GM12878 (cell line): Measurements from ENCODE around the gene ZBED4. TPM values are rescaled to one million over a fixed set of nuclear protein-coding genes. Genes with fewer than 3 reads are reported as not detected.

Experiments used
- ATAC-seq: fragments of 200-7000 bp; cut with Tn5 transposase; 3 replicates; pipeline ENCODE4 v1.9.1; 2020; ENCODE audit warnings: mild to moderate bottlenecking, moderate library complexity
- BruUV-seq: library from RNA; stranded (reverse); fragments of 400-500 nt; replicated peaks from 2 replicates; lab custom pipeline; 2021; lab: Mats Ljungman, UMichigan
- CTCF ChIA-PET: fragments of 300-600 bp; sonication (Branson Sonifier 250); formaldehyde crosslinking; extraction: SDS; loops from one replicate; lab custom pipeline; 2021; ENCODE audit warnings: inconsistent platforms; lab: Yijun Ruan, JAX
- POLR2A ChIA-PET: fragments of 350-600 bp; formaldehyde crosslinking; extraction: SDS; loops from one replicate; lab custom pipeline; 2021; ENCODE audit warnings: inconsistent platforms; lab: Charles Lee
- RAD21 ChIA-PET: fragments of 300-600 bp; sonication (Branson Sonifier 250); formaldehyde crosslinking; loops from one replicate; lab custom pipeline; 2023; ENCODE audit warnings: antibody characterized with exemption; ENCODE audit not compliant: unreplicated experiment; lab: Charles Lee
- SMC1A ChIA-PET: fragments of 300-600 bp; sonication (Branson Sonifier 250); formaldehyde crosslinking; loops from one replicate; lab custom pipeline; 2023; ENCODE audit not compliant: unreplicated experiment, uncharacterized antibody; lab: Charles Lee
- DNase-seq: peaks from one replicate; pipeline ENCODE4 v3.0.0-alpha.2; 2011; ENCODE audit warnings: low read depth, low spot score
- FAIRE-seq: peaks from 3 replicates; lab custom pipeline; 2011; peaks lifted over from hg19 to GRCh38; lab: Jason Lieb, UNC
- H2AFZ ChIP-seq: 2 replicates; pipeline ENCODE4 v1.6.0; 2011; ENCODE audit warnings: low read depth, low read length, control low read depth; ENCODE audit not compliant: control insufficient read depth
- H3K27ac ChIP-seq: 2 replicates; pipeline ENCODE4 v1.5.1; 2011; ENCODE audit warnings: control low read depth; ENCODE audit not compliant: control insufficient read depth, insufficient read depth
- H3K27me3 ChIP-seq, 2 experiments: replicated peaks in 1 of 2; 2 replicates each; pipeline versions ENCODE4 v1.6.0 to v1.6.1; 2011; ENCODE audit warnings: low read length in 1 of 2; ENCODE audit not compliant: control insufficient read depth in 2 of 2, insufficient read depth in 2 of 2
- H3K36me3 ChIP-seq, 2 experiments: 2 replicates each; pipeline ENCODE4 v1.5.1; 2011; ENCODE audit warnings: low read length in 1 of 2; ENCODE audit not compliant: control insufficient read depth in 2 of 2, insufficient read depth in 2 of 2
- H3K4me1 ChIP-seq: 2 replicates; pipeline ENCODE4 v1.6.1; 2011; ENCODE audit warnings: mild to moderate bottlenecking, low read length, moderate library complexity, mixed read lengths; ENCODE audit not compliant: control insufficient read depth, insufficient read depth
- H3K4me2 ChIP-seq: 2 replicates; pipeline ENCODE4 v1.6.0; 2011; ENCODE audit warnings: control low read depth; ENCODE audit not compliant: control insufficient read depth, insufficient read depth
- H3K4me3 ChIP-seq: fragments of 200-600 bp; sonication (generic); 2 replicates; pipeline ENCODE4 v1.5.1; 2016
- H3K79me2 ChIP-seq: 2 replicates; pipeline ENCODE4 v1.6.0; 2011; ENCODE audit warnings: low read length; ENCODE audit not compliant: control insufficient read depth, insufficient read depth
- H3K9ac ChIP-seq: 2 replicates; pipeline ENCODE4 v1.8.0; 2011; ENCODE audit warnings: low read length, control low read depth, mixed read lengths; ENCODE audit not compliant: control insufficient read depth, insufficient read depth
- H3K9me3 ChIP-seq: replicated peaks from 3 replicates; pipeline ENCODE4 v1.5.1; 2011; ENCODE audit warnings: mild to moderate bottlenecking, low read length; ENCODE audit not compliant: control insufficient read depth, insufficient read depth
- H4K20me1 ChIP-seq: 2 replicates; pipeline ENCODE4 v1.6.0; 2011; ENCODE audit not compliant: control insufficient read depth, insufficient read depth
- ATF2 ChIP-seq: IDR thresholded peaks from 2 replicates; pipeline ENCODE4 v1.6.1; 2012; ENCODE audit warnings: low read length, inconsistent platforms
- ATF3 ChIP-seq: IDR thresholded peaks from 2 replicates; pipeline ENCODE4 v1.6.1; 2011; ENCODE audit warnings: low read depth, mild to moderate bottlenecking, low read length, moderate library complexity, borderline replicate concordance; ENCODE audit errors: extremely low read depth
- EED ChIP-seq: sonication (generic); IDR thresholded peaks from 2 replicates; pipeline ENCODE4 v1.6.1; 2016; ENCODE audit warnings: antibody characterized with exemption, low read depth
- KAT2A ChIP-seq: conservative IDR thresholded peaks from 2 replicates; pipeline ENCODE4 v1.6.1; 2011; ENCODE audit warnings: low read depth, low read length; ENCODE audit not compliant: control insufficient read depth
- KLF5 ChIP-seq: fragments of 450-650 bp; IDR thresholded peaks from 2 replicates; pipeline ENCODE4 v1.6.1; 2014; ENCODE audit warnings: mild to moderate bottlenecking; ENCODE audit not compliant: partially characterized antibody
- MYB ChIP-seq: fragments of 150-350 bp; IDR thresholded peaks from 2 replicates; pipeline ENCODE4 v1.6.1; 2014; ENCODE audit warnings: mild to moderate bottlenecking, low read depth, low read length, borderline replicate concordance
- SIN3A ChIP-seq: IDR thresholded peaks from 2 replicates; pipeline ENCODE4 v1.6.1; 2012; ENCODE audit warnings: low read depth, low read length, improper control_type of control experiment
- SREBF1 ChIP-seq: IDR thresholded peaks from 2 replicates; pipeline ENCODE4 v1.6.1; 2012; ENCODE audit warnings: mild to moderate bottlenecking, low read length
- WGBS: methylation state at CpG from one replicate; pipeline ENCODE4 v1.1.6; 2016; ENCODE audit warnings: low lambda C conversion rate; ENCODE audit not compliant: insufficient replicate concordance, insufficient coverage; ENCODE audit errors: missing lambda C conversion rate; 5-methylcytosine and 5-hydroxymethylcytosine counted together
- in situ Hi-C: fragments of 300-500 bp; cut with MboI; formaldehyde crosslinking; loops from 9 replicates; pipeline ENCODE4 v1.14.3; 2018; ENCODE audit warnings: mixed read lengths
- intact Hi-C: fragments of 100-400 bp; cut with micrococcal nuclease; formaldehyde crosslinking; loops from one replicate; pipeline ENCODE4 v1.14.2; 2022; ENCODE audit not compliant: unreplicated experiment
- polyA plus RNA-seq, 11 experiments: library from polyadenylated mRNA; depleted of rRNA in 4 of 11; unstranded in 6 of 11; stranded (reverse) in 5 of 11; fragments of >200 nt; fragmentation: Nextera tagmentation in 4 of 11; fragmentation: Illumina TruSeq in 1 of 11; extraction: Ambion mirVana in 4 of 11; extraction: Trizol in 1 of 11; gene quantifications; 1 replicate in 1 of 11; 2 replicates in 10 of 11; pipeline versions ENCODE4 v1.2.1 to v1.2.3, GENCODE V29; 2011 to 2016; ENCODE audit warnings: inconsistent platforms in 2 of 11, missing spikeins in 2 of 11, low read depth in 1 of 11
- total RNA-seq, 4 experiments: library from RNA; depleted of rRNA in 3 of 4; stranded (reverse); fragments of >200 nt in 3 of 4; fragmentation: Illumina TruSeq in 1 of 4; extraction: Trizol in 1 of 4; gene quantifications; 2 replicates each; pipeline versions ENCODE4 v1.2.1 to v1.2.3, GENCODE V29; 2013 to 2021
- TF ChIP-seq, protein P1 (sequence below): fragments of 450-650 bp; IDR thresholded peaks from 2 replicates; pipeline ENCODE4 v1.6.1; 2017; ENCODE audit warnings: low read depth, mild to moderate bottlenecking, moderate library complexity

ZBED4 gene
- total and polyA plus RNA-seq, 10 of the 15 experiments (the other 5 are each of a cell fraction or from before 2014, with no cell fraction given) = 2.3 to 21.6 (median 12.8) TPM

DNA sequence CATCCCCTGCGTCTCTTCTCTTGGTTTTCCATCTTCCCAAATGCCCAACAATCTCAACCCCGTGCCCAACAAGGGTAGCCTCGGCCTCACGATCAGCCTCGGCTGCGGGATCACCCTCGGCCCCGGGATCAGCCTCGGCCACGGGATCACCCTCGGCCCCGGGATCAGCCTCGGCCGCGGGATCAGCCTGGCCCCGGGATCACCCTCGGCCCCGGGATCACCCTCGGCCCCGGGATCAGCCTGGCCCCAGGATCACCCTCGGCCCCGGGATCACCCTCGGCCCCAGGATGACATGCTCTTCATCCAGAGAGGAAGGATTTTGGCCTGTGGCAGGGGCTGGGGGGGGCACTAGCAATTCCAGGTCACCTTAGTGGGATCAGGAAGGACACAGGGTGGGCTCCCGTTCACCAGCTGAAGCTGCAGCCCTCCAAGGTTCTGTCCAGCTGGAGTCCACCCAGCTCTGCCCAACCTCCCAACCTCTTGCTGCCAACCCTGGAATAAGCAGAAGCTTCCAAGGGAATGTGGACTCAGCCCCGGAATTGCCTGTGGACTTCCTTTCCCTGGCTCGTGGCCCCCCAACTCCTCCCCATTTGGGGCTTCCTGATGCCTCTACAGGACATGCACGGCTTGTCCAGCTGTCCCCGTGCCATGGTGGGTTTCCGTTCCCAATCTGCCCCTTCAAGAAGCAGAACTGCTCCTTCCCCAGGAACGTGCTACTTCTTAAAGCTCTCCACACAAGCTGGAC, 58.4 kb downstream of the ZBED4 start (continued):
- TF ChIP-seq EED = no peak
- no peak for TF ChIP-seq ATF2
- no peak for TF ChIP-seq KLF5
- TF ChIP-seq, all 136 proteins: peak for 0

DNA sequence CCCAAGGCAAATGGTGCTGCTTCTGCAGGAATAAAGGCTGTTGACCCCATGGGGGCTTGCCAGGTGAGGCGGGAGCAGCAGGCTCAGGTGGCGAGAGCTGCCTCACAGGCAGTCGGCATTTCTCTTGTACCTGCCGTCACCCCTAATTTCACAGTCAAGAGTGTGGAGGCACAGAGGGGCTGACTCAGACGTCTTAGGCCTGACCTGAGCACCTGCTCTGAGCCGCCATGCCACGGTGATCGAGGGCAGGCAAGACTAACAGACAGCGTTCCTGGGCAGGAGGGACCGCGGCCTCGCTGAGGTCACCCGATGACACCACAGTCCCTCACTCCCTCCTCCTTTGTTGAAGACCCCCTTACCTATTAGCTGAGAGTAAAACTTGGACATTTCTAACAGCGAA, 59.4 kb downstream of the ZBED4 start:
- no peak for FAIRE-seq
- H3K9me3 ChIP-seq = no peaks in the 10 kb centered on the region
- no TSS peak for BruUV-seq
- no peak overlapping the region for H3K27ac ChIP-seq
- no peak for TF ChIP-seq SREBF1
- no peak for TF ChIP-seq ATF3
- TF ChIP-seq KAT2A = no peak
- TF ChIP-seq, protein P1, sequence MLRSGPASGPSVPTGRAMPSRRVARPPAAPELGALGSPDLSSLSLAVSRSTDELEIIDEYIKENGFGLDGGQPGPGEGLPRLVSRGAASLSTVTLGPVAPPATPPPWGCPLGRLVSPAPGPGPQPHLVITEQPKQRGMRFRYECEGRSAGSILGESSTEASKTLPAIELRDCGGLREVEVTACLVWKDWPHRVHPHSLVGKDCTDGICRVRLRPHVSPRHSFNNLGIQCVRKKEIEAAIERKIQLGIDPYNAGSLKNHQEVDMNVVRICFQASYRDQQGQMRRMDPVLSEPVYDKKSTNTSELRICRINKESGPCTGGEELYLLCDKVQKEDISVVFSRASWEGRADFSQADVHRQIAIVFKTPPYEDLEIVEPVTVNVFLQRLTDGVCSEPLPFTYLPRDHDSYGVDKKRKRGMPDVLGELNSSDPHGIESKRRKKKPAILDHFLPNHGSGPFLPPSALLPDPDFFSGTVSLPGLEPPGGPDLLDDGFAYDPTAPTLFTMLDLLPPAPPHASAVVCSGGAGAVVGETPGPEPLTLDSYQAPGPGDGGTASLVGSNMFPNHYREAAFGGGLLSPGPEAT = no peak
- TF ChIP-seq MYB = no peak
- TF ChIP-seq SIN3A = no peak
- peaks cover 0 to 5% of the 10 kb centered on the region in 2 experiments; a peak in 3 of 4 replicates for H3K36me3 ChIP-seq
- CTCF ChIA-PET = no interaction called here
- H3K27me3 ChIP-seq = no peaks in the 10 kb centered on the region
- RAD21 ChIA-PET = no interaction called here
- H3K4me1 ChIP-seq = peaks cover 4% of the 10 kb centered on the region
- intact Hi-C loops = no loop called here
- no peaks in the 10 kb centered on the region for H4K20me1 ChIP-seq
- no peak for DNase-seq
- WGBS = 93% methylated on average over 14 of the region's 14 CpGs
- SMC1A ChIA-PET = interaction anchor here (3.0 kb wide), 1 partner anchor 31 kb away, joined by 8 read pairs; no protein-coding TSS in a partner anchor
- POLR2A ChIA-PET = no interaction called here
- no peak overlapping the region for H2AFZ ChIP-seq
- no peak for ATAC-seq
- no peak overlapping the region for H3K9ac ChIP-seq
- in situ Hi-C loops = no loop called here
- H3K4me3 ChIP-seq = no peak overlapping the region
- peaks cover 14% of the 10 kb centered on the region for H3K79me2 ChIP-seq
- H3K4me2 ChIP-seq = no peak overlapping the region
